HUES6 (cell line): Measurements from ENCODE around the gene TERT.

Experiments
- H3K27ac ChIP-seq: 2 replicates; pipeline ENCODE4 v1.7.0; 2013; ENCODE audit warnings: low read depth, mild to moderate bottlenecking, low read length, inconsistent platforms
- H3K27me3 ChIP-seq: 2 replicates; pipeline ENCODE4 v1.6.1; 2013; ENCODE audit warnings: low read length; ENCODE audit not compliant: control insufficient read depth, insufficient read depth
- H3K36me3 ChIP-seq: 2 replicates; pipeline ENCODE4 v1.6.1; 2013; ENCODE audit warnings: low read length; ENCODE audit not compliant: control insufficient read depth, insufficient read depth
- H3K4me1 ChIP-seq: 2 replicates; pipeline ENCODE4 v1.6.1; 2013; ENCODE audit warnings: low read length; ENCODE audit not compliant: control insufficient read depth, insufficient read depth
- H3K4me3 ChIP-seq: 2 replicates; pipeline ENCODE4 v1.5.1; 2013; ENCODE audit warnings: low read depth, low read length
- H3K9ac ChIP-seq: one replicate; pipeline ENCODE4 v1.6.1; 2013; ENCODE audit warnings: mild to moderate bottlenecking, low read length
- H3K9me3 ChIP-seq: 2 replicates; pipeline ENCODE4 v1.6.1; 2013; ENCODE audit warnings: low read depth, low read length; ENCODE audit not compliant: control insufficient read depth, insufficient read depth

TERT gene

GRCh38 chr5:1300581-1301083, 5.8 kb upstream of the TERT start:
- Histone ChIP-seq H3K4me1 (no peaks in the 10 kb centered on the region; the same call in 1 of the 2 replicates), H3K27ac (no peak overlapping the region), H3K27me3 (peaks cover 16% of the 10 kb centered on the region), H3K36me3 (no peaks in the 10 kb centered on the region), H3K9me3 (no peaks in the 10 kb centered on the region), H3K9ac (no peak overlapping the region), H3K4me3 (no peak overlapping the region)

GRCh38 chr5:1299961-1300360, 5.1 kb upstream of the TERT start:
- H3K4me1 ChIP-seq, result peaks cover 3% of the 10 kb centered on the region; the same call in 1 of the 2 replicates
- H3K36me3 ChIP-seq, result no peaks in the 10 kb centered on the region
- H3K27ac ChIP-seq, result no peak overlapping the region
- no peaks in the 10 kb centered on the region for H3K9me3 ChIP-seq
- H3K9ac ChIP-seq, result no peak overlapping the region
- H3K27me3 ChIP-seq, result peaks cover 23% of the 10 kb centered on the region
- no peak overlapping the region for H3K4me3 ChIP-seq

GRCh38 chr5:1299511-1299850, 4.6 kb upstream of the TERT start:
- H3K9me3 ChIP-seq, result no peaks in the 10 kb centered on the region
- H3K36me3 ChIP-seq, result no peaks in the 10 kb centered on the region
- H3K27ac ChIP-seq, result no peak overlapping the region
- peaks cover 26% of the 10 kb centered on the region for H3K27me3 ChIP-seq
- H3K4me3 ChIP-seq, result no peak overlapping the region
- no peak overlapping the region for H3K9ac ChIP-seq
- peaks cover 3% of the 10 kb centered on the region; the same call in 1 of the 2 replicates for H3K4me1 ChIP-seq

- H3K9me3 ChIP-seq, result no peaks in the 10 kb centered on the region
- no peaks in the 10 kb centered on the region for H3K36me3 ChIP-seq
- peaks cover 32% of the 10 kb centered on the region for H3K27me3 ChIP-seq
- H3K27ac ChIP-seq, result no peak overlapping the region
- no peak overlapping the region for H3K4me3 ChIP-seq
- H3K9ac ChIP-seq, result no peak overlapping the region
- H3K4me1 ChIP-seq, result peaks cover 3% of the 10 kb centered on the region; the same call in 1 of the 2 replicates
These were observed 4.0 kb upstream of the TERT start for GRCh38 chr5:1298723-1299510.

GRCh38 chr5:1298067-1298551, 3.2 kb upstream of the TERT start:
- H3K9ac ChIP-seq, result no peak overlapping the region
- peaks cover 3% of the 10 kb centered on the region; the same call in 1 of the 2 replicates for H3K4me1 ChIP-seq
- H3K36me3 ChIP-seq, result no peaks in the 10 kb centered on the region
- H3K4me3 ChIP-seq, result no peak overlapping the region
- no peaks in the 10 kb centered on the region for H3K9me3 ChIP-seq
- H3K27ac ChIP-seq, result no peak overlapping the region
- peaks cover 36% of the 10 kb centered on the region for H3K27me3 ChIP-seq

GRCh38 chr5:1297243-1297642, 2.4 kb upstream of the TERT start:
- H3K9ac ChIP-seq, result no peak overlapping the region

GRCh38 chr5:1295650-1296037, 776 bp upstream of the TERT start:
- H3K4me1 ChIP-seq, result peaks cover 3% of the 10 kb centered on the region; the same call in 1 of the 2 replicates
- no peaks in the 10 kb centered on the region for H3K36me3 ChIP-seq
- H3K9me3 ChIP-seq, result no peaks in the 10 kb centered on the region
- H3K27ac ChIP-seq, result no peak overlapping the region
- peak overlapping the region; percentile 75 for H3K4me3 ChIP-seq
- no peak overlapping the region for H3K9ac ChIP-seq
- H3K27me3 ChIP-seq, result peaks cover 36% of the 10 kb centered on the region

More at GRCh38 chr5:1297243-1297642, 2.4 kb upstream of the TERT start:
- H3K27ac ChIP-seq, result no peak overlapping the region
- peaks cover 3% of the 10 kb centered on the region; the same call in 1 of the 2 replicates for H3K4me1 ChIP-seq
- H3K9me3 ChIP-seq, result no peaks in the 10 kb centered on the region
- H3K4me3 ChIP-seq, result no peak overlapping the region
- H3K27me3 ChIP-seq, result peaks cover 36% of the 10 kb centered on the region
- no peaks in the 10 kb centered on the region for H3K36me3 ChIP-seq

- Histone ChIP-seq H3K27ac (no peak overlapping the region), H3K9ac (peak overlapping the region; percentile 44), H3K4me3 (peak overlapping the region; percentile 75), H3K4me1 (peaks cover 3% of the 10 kb centered on the region; the same call in 1 of the 2 replicates), H3K36me3 (no peaks in the 10 kb centered on the region), H3K27me3 (peaks cover 36% of the 10 kb centered on the region), H3K9me3 (no peaks in the 10 kb centered on the region)
These were observed 548 bp downstream of the TERT start for GRCh38 chr5:1294206-1294834.

- peaks cover 2% of the 10 kb centered on the region; the same call in 1 of the 2 replicates for H3K36me3 ChIP-seq
- peaks cover 36% of the 10 kb centered on the region for H3K27me3 ChIP-seq
- H3K9ac ChIP-seq, result no peak overlapping the region
- peak overlapping the region; percentile 75; the same call in 1 of the 2 replicates for H3K4me3 ChIP-seq
- no peak overlapping the region for H3K27ac ChIP-seq
- no peaks in the 10 kb centered on the region for H3K9me3 ChIP-seq
- H3K4me1 ChIP-seq, result peaks cover 3% of the 10 kb centered on the region; the same call in 1 of the 2 replicates
These were observed 1.3 kb downstream of the TERT start for GRCh38 chr5:1293416-1294205.

GRCh38 chr5:1292846-1293415, 1.9 kb downstream of the TERT start:
- H3K27me3 ChIP-seq, result peaks cover 36% of the 10 kb centered on the region
- peaks cover 9% of the 10 kb centered on the region for H3K36me3 ChIP-seq
- H3K4me3 ChIP-seq, result no peak overlapping the region
- no peak overlapping the region for H3K9ac ChIP-seq
- no peak overlapping the region for H3K27ac ChIP-seq
- H3K9me3 ChIP-seq, result no peaks in the 10 kb centered on the region
- peaks cover 3% of the 10 kb centered on the region; the same call in 1 of the 2 replicates for H3K4me1 ChIP-seq
